Brain pericyte (primary cell): Measurements from ENCODE around the gene DCUN1D1.

Source experiments
- DNase-seq: peaks from one replicate; pipeline ENCODE4 v3.0.0-alpha.2; 2012; ENCODE audit warnings: low read depth, low spot score

DCUN1D1 gene

GRCh38 chr3:182936239-182936917 lies 44.0 kb downstream of the DCUN1D1 start:
- DNase-seq, result no peak

DNA sequence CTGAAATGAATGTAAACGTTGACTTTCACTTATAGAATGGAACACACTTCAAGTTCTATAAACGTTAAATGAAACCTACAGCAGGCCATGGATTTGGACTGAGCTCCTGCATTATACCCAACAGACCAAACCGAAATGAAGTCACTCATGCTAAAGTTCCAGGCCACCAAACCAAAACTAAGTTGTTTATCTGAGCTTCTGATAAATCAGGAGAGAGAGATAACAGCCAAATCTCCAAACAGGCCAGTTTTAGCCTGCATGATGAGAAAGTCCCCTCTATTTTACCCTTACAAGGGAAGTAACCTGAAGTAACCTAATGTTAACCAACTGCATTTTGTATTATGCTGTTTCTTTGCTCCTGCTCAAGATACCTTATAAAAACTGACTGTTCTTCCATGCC lies 44.5 kb downstream of the DCUN1D1 start:
- DNase-seq, result no peak

- no peak for DNase-seq
These were observed 54.4 kb downstream of the DCUN1D1 start for GRCh38 chr3:182925944-182926337.

- DNase-seq, result no peak
These were observed 54.9 kb downstream of the DCUN1D1 start for GRCh38 chr3:182925330-182925943.

DNA sequence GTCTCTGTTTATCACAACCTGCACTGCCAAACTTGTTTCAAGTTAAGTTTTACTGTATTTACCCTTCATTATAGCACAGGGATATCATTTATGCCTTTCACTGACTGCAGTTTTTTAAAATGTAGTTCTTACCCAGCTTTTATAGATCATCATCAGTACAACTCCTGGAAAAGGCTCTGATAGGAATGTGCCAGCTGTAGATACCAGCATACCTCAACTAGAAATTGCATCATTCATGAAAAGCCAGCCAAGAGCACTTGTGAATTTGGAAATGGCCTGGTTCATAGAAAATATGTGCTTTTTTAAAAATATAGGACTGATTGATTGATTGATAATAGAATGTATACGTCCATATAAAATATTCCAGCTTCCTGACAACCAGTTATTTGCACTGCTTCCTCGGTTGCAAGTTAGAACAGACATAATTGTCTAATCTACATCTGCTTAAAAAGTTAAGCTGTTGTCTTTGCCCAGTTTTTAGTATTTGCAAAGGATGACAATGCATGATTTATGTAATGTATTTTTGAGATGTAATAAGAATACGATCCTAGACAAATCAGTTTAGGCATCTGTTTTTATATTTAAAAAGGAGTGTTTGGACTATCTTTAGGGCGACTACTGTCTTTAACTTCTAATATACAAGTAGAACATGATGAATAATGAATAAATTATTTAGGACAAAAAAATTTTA lies 58.5 kb downstream of the DCUN1D1 start:
- no peak for DNase-seq

DNA sequence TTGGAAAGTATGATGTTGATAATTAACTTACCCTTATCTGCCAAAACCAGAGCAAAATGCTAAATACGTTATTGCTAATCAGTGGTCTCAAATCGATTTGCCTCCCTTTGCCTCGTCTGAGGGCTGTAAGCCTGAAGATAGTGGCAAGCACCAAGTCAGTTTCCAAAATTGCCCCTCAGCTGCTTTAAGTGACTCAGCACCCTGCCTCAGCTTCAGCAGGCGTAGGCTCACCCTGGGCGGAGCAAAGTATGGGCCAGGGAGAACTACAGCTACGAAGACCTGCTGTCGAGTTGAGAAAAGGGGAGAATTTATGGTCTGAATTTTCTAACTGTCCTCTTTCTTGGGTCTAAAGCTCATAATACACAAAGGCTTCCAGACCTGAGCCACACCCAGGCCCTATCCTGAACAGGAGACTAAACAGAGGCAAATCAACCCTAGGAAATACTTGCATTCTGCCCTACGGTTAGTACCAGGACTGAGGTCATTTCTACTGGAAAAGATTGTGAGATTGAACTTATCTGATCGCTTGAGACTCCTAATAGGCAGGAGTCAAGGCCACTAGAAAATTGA lies 59.7 kb downstream of the DCUN1D1 start:
- DNase-seq, result no peak

- DNase-seq, result no peak
These were observed 60.4 kb downstream of the DCUN1D1 start for GRCh38 chr3:182919866-182920357.

- no peak for DNase-seq
These were observed 63.2 kb downstream of the DCUN1D1 start for GRCh38 chr3:182917134-182917533.

- no peak for DNase-seq
These were observed 66.0 kb downstream of the DCUN1D1 start for GRCh38 chr3:182914341-182914740.

DNA sequence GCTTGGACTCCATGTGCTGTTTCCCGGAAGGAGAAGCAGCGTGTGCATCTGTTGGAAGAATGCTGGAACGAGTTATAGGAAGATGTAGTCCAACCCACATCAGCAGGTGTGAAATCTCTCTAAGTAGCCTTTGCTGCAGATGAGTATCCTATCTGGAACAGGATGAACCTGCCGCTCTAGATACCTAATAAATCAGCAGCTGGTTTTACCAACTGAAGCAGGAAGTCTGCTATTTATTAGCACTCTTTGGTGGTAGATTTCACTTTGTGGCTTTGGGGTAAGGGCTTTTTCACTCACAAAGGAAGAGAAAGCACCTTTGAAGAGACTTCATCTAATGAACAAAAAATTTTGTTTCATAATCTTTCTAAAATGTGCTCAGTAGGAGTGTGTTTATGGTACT lies 66.4 kb downstream of the DCUN1D1 start:
- no peak for DNase-seq

DNA sequence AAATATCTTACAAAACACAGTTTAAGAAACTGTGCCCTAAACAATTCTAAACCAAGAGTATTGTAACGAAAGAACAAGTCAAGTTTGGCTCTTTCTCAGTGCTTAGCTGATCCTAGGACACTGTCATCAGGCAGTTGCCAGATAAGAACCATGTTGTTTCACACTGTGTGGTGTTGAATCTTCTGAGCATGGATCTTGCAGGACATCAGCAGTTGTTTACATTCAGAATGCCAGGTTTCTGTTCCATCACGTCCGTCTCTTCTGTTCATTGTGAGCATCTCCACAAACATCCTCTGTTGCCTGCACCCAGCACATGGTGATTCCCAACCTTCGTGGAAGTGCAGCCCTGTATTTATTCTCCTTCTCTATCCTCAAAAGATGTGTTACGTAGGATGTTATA lies 67.9 kb downstream of the DCUN1D1 start:
- DNase-seq, result no peak

GRCh38 chr3:182911782-182912111 lies 68.6 kb downstream of the DCUN1D1 start:
- DNase-seq, result no peak

DNA sequence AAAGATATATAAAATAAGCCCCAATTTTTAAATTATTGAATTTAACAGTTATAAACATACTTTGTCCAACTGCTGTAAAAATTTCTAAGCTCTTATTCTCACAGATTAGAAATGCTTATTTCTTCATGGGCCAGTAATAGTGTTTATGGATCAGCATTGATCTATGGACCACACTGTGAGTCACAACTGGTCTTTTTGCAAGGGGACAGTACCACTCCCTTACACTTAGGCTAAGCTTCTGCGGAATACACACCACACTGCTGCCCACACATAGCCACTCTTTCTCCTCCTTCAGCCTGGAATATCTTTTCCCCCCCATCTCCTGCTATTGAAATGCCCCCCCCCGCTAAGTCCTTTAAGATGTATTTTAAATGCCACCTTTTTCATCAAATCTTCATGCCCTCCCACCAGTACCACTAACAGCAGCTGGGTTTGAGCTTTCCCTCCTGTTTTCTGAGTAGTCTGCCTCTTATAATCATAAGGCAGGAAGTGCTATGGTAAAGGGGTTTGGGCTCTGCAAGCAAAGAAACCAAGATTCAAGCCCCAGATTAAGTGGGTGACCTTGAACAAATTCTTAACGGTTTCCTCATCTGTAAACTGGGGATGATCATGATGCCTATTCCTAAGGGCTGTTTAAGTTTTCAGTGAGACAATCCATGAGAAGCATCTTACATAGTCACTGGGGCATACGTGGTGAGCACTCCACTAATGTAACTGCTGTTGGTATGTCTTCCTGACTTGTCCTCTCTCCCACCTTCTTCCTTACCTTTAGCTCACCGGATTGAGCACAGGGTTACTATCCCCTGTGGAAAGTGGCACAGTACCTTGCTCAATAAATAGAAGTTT lies 69.2 kb downstream of the DCUN1D1 start:
- no peak for DNase-seq

DNA sequence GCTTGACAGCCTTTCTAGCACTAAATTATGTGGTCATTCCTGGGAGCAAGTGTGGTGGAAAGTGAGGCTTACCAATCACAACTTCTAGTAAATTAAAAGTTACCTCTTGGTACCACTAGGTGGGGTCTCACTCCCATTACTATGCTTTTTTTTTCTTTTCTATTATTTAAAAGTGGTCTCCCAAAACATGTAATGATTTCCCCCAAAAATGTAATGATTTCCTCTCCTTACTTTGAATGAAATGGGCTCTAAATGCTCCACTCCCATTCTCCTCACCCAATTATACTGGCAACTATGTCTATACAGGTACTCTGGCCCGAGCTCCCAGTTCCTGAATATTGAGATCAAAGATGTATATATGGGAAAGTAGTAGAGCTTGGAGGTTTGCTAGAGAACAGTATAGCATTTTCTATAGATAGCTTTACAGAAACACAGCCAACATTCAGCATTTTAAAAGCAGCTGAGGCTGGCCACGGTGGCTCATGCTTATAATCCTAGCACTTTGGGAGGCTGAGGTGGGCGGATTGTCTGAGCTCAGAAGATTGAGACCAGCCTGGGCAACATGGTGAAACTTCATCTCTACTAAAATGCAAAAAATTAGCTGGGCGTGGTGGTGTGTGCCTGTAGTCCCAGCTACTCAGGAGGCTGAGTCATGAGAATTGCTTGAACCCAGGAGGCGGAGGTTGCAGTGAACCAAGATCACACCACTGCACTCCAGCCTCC lies 70.9 kb downstream of the DCUN1D1 start:
- no peak for DNase-seq

DNA sequence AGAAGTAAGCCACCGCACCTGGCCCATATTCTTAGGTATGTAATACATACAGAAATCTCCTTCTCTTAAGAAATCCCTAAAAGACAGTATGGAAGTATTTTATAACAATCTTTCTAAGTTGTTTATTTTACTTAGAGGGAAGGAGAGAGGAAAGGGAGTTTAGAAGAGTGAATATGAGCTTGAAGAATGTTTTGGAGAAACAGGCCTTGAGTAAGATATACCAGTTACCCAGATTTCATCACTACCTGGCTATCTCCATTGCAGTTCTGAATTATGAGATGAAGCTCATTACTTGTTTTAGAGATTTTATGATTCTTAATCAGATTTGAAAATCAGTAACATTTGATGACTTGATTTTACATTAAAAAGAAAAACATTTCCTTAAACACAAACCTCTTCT lies 71.9 kb downstream of the DCUN1D1 start:
- no peak for DNase-seq

- DNase-seq, result no peak
These were observed 74.3 kb downstream of the DCUN1D1 start for GRCh38 chr3:182906036-182906435.

- no peak for DNase-seq
These were observed 74.7 kb downstream of the DCUN1D1 start for GRCh38 chr3:182905623-182906022.

- no peak for DNase-seq
These were observed 76.2 kb downstream of the DCUN1D1 start for GRCh38 chr3:182904164-182904563.

GRCh38 chr3:182902236-182902635 lies 78.1 kb downstream of the DCUN1D1 start:
- DNase-seq, result no peak

DNA sequence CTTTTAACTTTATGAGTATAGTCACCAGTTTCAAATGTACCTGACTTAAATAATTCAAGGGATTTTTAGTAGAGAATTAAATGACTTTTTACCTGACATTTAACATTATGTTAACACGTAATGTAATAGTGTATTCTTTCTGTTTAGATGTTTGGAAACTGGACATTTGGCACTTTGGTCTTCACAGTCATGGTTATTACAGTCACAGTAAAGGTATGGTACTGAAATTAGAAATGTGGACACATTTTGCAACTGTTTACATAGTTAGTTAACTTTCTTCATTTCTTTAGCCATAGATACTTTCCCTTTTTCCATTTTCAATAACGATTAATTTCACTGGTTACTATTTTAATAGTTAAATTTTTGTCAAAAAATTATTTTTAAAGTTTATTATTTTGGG lies 83.8 kb downstream of the DCUN1D1 start:
- no peak for DNase-seq

DNA sequence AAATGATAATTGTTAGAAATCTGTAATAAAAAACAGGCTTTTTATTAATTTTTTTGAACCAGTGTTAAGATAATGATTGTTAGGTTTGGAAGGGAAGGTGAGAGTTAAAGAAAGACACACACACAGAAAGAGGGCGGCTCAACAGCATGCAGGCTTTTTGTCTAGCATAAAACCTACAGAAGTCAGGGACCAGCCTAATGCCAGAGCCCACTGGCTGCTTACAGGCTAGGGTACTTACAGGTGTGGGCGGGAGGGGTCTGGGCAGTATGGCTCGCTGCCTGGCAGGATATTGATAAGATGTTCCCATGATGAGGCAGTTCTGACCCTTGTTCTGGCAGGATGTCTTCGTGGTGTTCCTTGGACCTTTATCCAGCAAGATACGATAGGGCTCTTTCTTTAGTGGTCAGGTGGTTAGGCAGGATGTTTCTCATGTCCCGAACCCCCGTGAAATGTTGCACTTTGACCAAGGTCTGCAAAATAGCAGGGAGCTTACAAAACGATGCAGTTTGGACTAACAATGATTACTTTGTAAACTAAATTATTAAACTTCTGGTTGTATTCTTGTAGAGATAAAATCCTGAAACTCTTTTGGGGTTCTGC lies 84.7 kb downstream of the DCUN1D1 start:
- no peak for DNase-seq
